Measurements from ENCODE around the gene GPR42.

Gene GPR42

GRCh38 chr19:35403116-35403760, 32.4 kb downstream of the GPR42 start:
- H3K36me3 ChIP-seq (ENCODE audit: control insufficient read depth in 1 of 2, insufficient read depth in 2 of 2, low read length in 2 of 2), result no peaks in the 10 kb centered on the region
- H3K27me3 ChIP-seq (ENCODE audit: control insufficient read depth in 1 of 2, insufficient read depth in 2 of 2, low read length in 2 of 2), result no peaks in the 10 kb centered on the region
- no peak overlapping the region for H3K27ac ChIP-seq (ENCODE audit: low read depth, low read length)
- H3K4me3 ChIP-seq (ENCODE audit: low read depth in 1 of 2, low read length in 2 of 2), result no peak overlapping the region
- H3K9ac ChIP-seq (ENCODE audit: low read depth in 1 of 2, low read length in 2 of 2), result no peak overlapping the region
- no peaks in the 10 kb centered on the region for H3K4me1 ChIP-seq (ENCODE audit: control insufficient read depth in 1 of 2, insufficient read depth in 2 of 2, low read length in 2 of 2)
- H3K9me3 ChIP-seq (ENCODE audit: control insufficient read depth in 1 of 2, low read length in 2 of 2), result no peaks in the 10 kb centered on the region

GRCh38 chr19:35404879-35405622, 34.2 kb downstream of the GPR42 start:
- H3K27ac ChIP-seq (ENCODE audit: low read depth, low read length), result no peak overlapping the region
- H3K4me3 ChIP-seq (ENCODE audit: low read depth in 1 of 2, low read length in 2 of 2), result no peak overlapping the region
- H3K36me3 ChIP-seq (ENCODE audit: control insufficient read depth in 1 of 2, insufficient read depth in 2 of 2, low read length in 2 of 2), result no peaks in the 10 kb centered on the region
- no peaks in the 10 kb centered on the region for H3K4me1 ChIP-seq (ENCODE audit: control insufficient read depth in 1 of 2, insufficient read depth in 2 of 2, low read length in 2 of 2)
- no peaks in the 10 kb centered on the region for H3K27me3 ChIP-seq (ENCODE audit: control insufficient read depth in 1 of 2, insufficient read depth in 2 of 2, low read length in 2 of 2)
- H3K9me3 ChIP-seq (ENCODE audit: control insufficient read depth in 1 of 2, low read length in 2 of 2), result no peaks in the 10 kb centered on the region
- H3K9ac ChIP-seq (ENCODE audit: low read depth in 1 of 2, low read length in 2 of 2), result no peak overlapping the region

GRCh38 chr19:35407619-35408018, 36.8 kb downstream of the GPR42 start:
- Histone ChIP-seq H3K27ac (ENCODE audit: low read depth, low read length) (no peak overlapping the region), H3K36me3 (ENCODE audit: control insufficient read depth in 1 of 2, insufficient read depth in 2 of 2, low read length in 2 of 2) (no peaks in the 10 kb centered on the region), H3K9ac (ENCODE audit: low read depth in 1 of 2, low read length in 2 of 2) (no peak overlapping the region), H3K4me1 (ENCODE audit: control insufficient read depth in 1 of 2, insufficient read depth in 2 of 2, low read length in 2 of 2) (no peaks in the 10 kb centered on the region), H3K27me3 (ENCODE audit: control insufficient read depth in 1 of 2, insufficient read depth in 2 of 2, low read length in 2 of 2) (no peaks in the 10 kb centered on the region), H3K9me3 (ENCODE audit: control insufficient read depth in 1 of 2, low read length in 2 of 2) (no peaks in the 10 kb centered on the region), H3K4me3 (ENCODE audit: low read depth in 1 of 2, low read length in 2 of 2) (no peak overlapping the region)

GRCh38 chr19:35408284-35409171, 37.7 kb downstream of the GPR42 start:
- Histone ChIP-seq H3K9me3 (ENCODE audit: control insufficient read depth in 1 of 2, low read length in 2 of 2) (no peaks in the 10 kb centered on the region), H3K27ac (ENCODE audit: low read depth, low read length) (no peak overlapping the region), H3K27me3 (ENCODE audit: control insufficient read depth in 1 of 2, insufficient read depth in 2 of 2, low read length in 2 of 2) (no peaks in the 10 kb centered on the region), H3K4me3 (ENCODE audit: low read depth in 1 of 2, low read length in 2 of 2) (no peak overlapping the region), H3K36me3 (ENCODE audit: control insufficient read depth in 1 of 2, insufficient read depth in 2 of 2, low read length in 2 of 2) (no peaks in the 10 kb centered on the region), H3K9ac (ENCODE audit: low read depth in 1 of 2, low read length in 2 of 2) (no peak overlapping the region), H3K4me1 (ENCODE audit: control insufficient read depth in 1 of 2, insufficient read depth in 2 of 2, low read length in 2 of 2) (no peaks in the 10 kb centered on the region)

GRCh38 chr19:35409191-35409590, 38.3 kb downstream of the GPR42 start:
- no peaks in the 10 kb centered on the region for H3K36me3 ChIP-seq (ENCODE audit: control insufficient read depth in 1 of 2, insufficient read depth in 2 of 2, low read length in 2 of 2)
- H3K27me3 ChIP-seq (ENCODE audit: control insufficient read depth in 1 of 2, insufficient read depth in 2 of 2, low read length in 2 of 2), result no peaks in the 10 kb centered on the region
- no peak overlapping the region for H3K27ac ChIP-seq (ENCODE audit: low read depth, low read length)
- no peak overlapping the region for H3K4me3 ChIP-seq (ENCODE audit: low read depth in 1 of 2, low read length in 2 of 2)
- no peaks in the 10 kb centered on the region for H3K9me3 ChIP-seq (ENCODE audit: control insufficient read depth in 1 of 2, low read length in 2 of 2)
- H3K4me1 ChIP-seq (ENCODE audit: control insufficient read depth in 1 of 2, insufficient read depth in 2 of 2, low read length in 2 of 2), result no peaks in the 10 kb centered on the region
- H3K9ac ChIP-seq (ENCODE audit: low read depth in 1 of 2, low read length in 2 of 2), result no peak overlapping the region

GRCh38 chr19:35410487-35410886, 39.6 kb downstream of the GPR42 start:
- H3K36me3 ChIP-seq (ENCODE audit: control insufficient read depth in 1 of 2, insufficient read depth in 2 of 2, low read length in 2 of 2), result no peaks in the 10 kb centered on the region
- no peak overlapping the region for H3K27ac ChIP-seq (ENCODE audit: low read depth, low read length)
- no peaks in the 10 kb centered on the region for H3K4me1 ChIP-seq (ENCODE audit: control insufficient read depth in 1 of 2, insufficient read depth in 2 of 2, low read length in 2 of 2)
- H3K27me3 ChIP-seq (ENCODE audit: control insufficient read depth in 1 of 2, insufficient read depth in 2 of 2, low read length in 2 of 2), result no peaks in the 10 kb centered on the region
- no peak overlapping the region for H3K9ac ChIP-seq (ENCODE audit: low read depth in 1 of 2, low read length in 2 of 2)
- no peak overlapping the region for H3K4me3 ChIP-seq (ENCODE audit: low read depth in 1 of 2, low read length in 2 of 2)
- no peaks in the 10 kb centered on the region for H3K9me3 ChIP-seq (ENCODE audit: control insufficient read depth in 1 of 2, low read length in 2 of 2)

- Histone ChIP-seq H3K27me3 (ENCODE audit: control insufficient read depth in 1 of 2, insufficient read depth in 2 of 2, low read length in 2 of 2) (no peaks in the 10 kb centered on the region), H3K4me1 (ENCODE audit: control insufficient read depth in 1 of 2, insufficient read depth in 2 of 2, low read length in 2 of 2) (peaks cover 6 to 18% of the 10 kb centered on the region in 2 donors), H3K4me3 (ENCODE audit: low read depth in 1 of 2, low read length in 2 of 2) (no peak overlapping the region)
These were observed 43.6 kb downstream of the GPR42 start for GRCh38 chr19:35414442-35414841.

GRCh38 chr19:35416331-35416730, 45.5 kb downstream of the GPR42 start:
- Histone ChIP-seq H3K27ac (ENCODE audit: low read depth, low read length) (no peak overlapping the region), H3K4me3 (ENCODE audit: low read depth in 1 of 2, low read length in 2 of 2) (no peak overlapping the region), H3K36me3 (ENCODE audit: control insufficient read depth in 1 of 2, insufficient read depth in 2 of 2, low read length in 2 of 2) (no peaks in the 10 kb centered on the region), H3K9me3 (ENCODE audit: control insufficient read depth in 1 of 2, low read length in 2 of 2) (no peaks in the 10 kb centered on the region), H3K27me3 (ENCODE audit: control insufficient read depth in 1 of 2, insufficient read depth in 2 of 2, low read length in 2 of 2) (no peaks in the 10 kb centered on the region), H3K9ac (ENCODE audit: low read depth in 1 of 2, low read length in 2 of 2) (no peak overlapping the region), H3K4me1 (ENCODE audit: control insufficient read depth in 1 of 2, insufficient read depth in 2 of 2, low read length in 2 of 2) (peaks cover 18 to 27% of the 10 kb centered on the region in 2 donors)

More at GRCh38 chr19:35414442-35414841, 43.6 kb downstream of the GPR42 start:
- H3K9ac ChIP-seq (ENCODE audit: low read depth in 1 of 2, low read length in 2 of 2), result no peak overlapping the region
- no peaks in the 10 kb centered on the region for H3K9me3 ChIP-seq (ENCODE audit: control insufficient read depth in 1 of 2, low read length in 2 of 2)
- H3K36me3 ChIP-seq (ENCODE audit: control insufficient read depth in 1 of 2, insufficient read depth in 2 of 2, low read length in 2 of 2), result no peaks in the 10 kb centered on the region
- H3K27ac ChIP-seq (ENCODE audit: low read depth, low read length), result no peak overlapping the region

GRCh38 chr19:35417278-35417677, 46.4 kb downstream of the GPR42 start:
- Histone ChIP-seq H3K4me1 (ENCODE audit: control insufficient read depth in 1 of 2, insufficient read depth in 2 of 2, low read length in 2 of 2) (peaks cover 18 to 30% of the 10 kb centered on the region in 2 donors), H3K27me3 (ENCODE audit: control insufficient read depth in 1 of 2, insufficient read depth in 2 of 2, low read length in 2 of 2) (no peaks in the 10 kb centered on the region), H3K9me3 (ENCODE audit: control insufficient read depth in 1 of 2, low read length in 2 of 2) (no peaks in the 10 kb centered on the region), H3K36me3 (ENCODE audit: control insufficient read depth in 1 of 2, insufficient read depth in 2 of 2, low read length in 2 of 2) (no peaks in the 10 kb centered on the region), H3K4me3 (ENCODE audit: low read depth in 1 of 2, low read length in 2 of 2) (no peak overlapping the region), H3K9ac (ENCODE audit: low read depth in 1 of 2, low read length in 2 of 2) (no peak overlapping the region), H3K27ac (ENCODE audit: low read depth, low read length) (no peak overlapping the region)
